NB4 (cell line): Measurements from ENCODE around the gene NUDCD3.
A peak's percentile ranks its signal among the peaks of the same experiment; 100 is the strongest.

Experiments
- DNase-seq: peaks from one replicate; pipeline ENCODE4 v3.0.0; 2010; ENCODE audit warnings: low read depth
- H3K4me3 ChIP-seq: one replicate; pipeline ENCODE4 v1.5.1; 2011; ENCODE audit warnings: mild to moderate bottlenecking, low read depth, low read length, moderate library complexity
- CTCF ChIP-seq: IDR thresholded peaks from one replicate; pipeline ENCODE4 v1.5.1; 2012; ENCODE audit warnings: low read depth, low read length
- MYC ChIP-seq: IDR thresholded peaks from 2 replicates; pipeline ENCODE4 v1.6.1; 2011; ENCODE audit warnings: low read depth, low read length
- POLR2A ChIP-seq: IDR thresholded peaks from 2 replicates; pipeline ENCODE4 v1.6.1; 2011; ENCODE audit warnings: mild to moderate bottlenecking; ENCODE audit not compliant: insufficient read length; ENCODE audit errors: extremely low read depth
- TF ChIP-seq, protein P1 (sequence below): IDR thresholded peaks from 2 replicates; pipeline ENCODE4 v1.6.1; 2011; ENCODE audit warnings: low read depth, low read length

Gene NUDCD3

DNA sequence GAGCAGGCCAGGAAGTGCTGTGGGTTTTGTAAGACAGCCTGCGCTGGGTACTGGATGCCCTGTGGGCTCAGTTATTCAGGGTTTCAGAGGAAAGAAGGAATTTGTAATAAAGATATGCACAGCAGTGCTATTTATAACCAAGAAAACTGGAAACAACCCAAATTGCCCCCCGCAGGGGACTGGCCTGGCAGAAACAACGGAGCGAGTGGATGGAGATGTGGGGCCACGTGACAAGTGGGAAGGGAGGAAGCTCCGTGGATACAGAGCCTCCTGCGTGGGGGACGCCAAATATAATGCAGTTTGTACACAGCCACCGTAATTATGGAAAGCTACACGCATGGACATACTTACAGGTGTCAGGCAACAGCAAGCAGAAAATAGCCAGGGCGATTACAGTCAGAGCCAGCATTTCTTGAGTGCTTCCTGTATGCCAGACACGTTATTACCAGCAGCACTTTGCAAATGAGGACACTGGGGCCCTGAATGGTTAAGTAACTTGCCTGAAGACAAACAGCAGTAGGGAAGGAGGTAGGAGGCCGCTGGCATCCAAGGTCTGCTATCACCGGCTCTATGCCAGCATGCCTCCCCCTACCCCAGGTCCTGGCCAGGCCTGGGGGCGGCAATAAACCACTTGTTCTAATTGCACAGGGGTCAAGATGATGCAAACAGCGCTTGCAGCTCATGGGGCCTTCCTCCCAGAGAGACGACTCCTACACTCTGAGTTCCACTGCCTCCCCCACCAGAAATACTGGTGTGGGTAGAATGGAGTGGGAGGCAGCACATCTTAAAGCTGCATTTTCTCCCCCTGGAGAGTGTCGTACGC is 156.3 kb downstream of the NUDCD3 start:
- TF ChIP-seq, protein P1, sequence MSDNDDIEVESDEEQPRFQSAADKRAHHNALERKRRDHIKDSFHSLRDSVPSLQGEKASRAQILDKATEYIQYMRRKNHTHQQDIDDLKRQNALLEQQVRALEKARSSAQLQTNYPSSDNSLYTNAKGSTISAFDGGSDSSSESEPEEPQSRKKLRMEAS, result no peak
- TF ChIP-seq MYC (no peak), CTCF (no peak), POLR2A (no peak)
- DNase-seq, result peak; percentile 57
- no peak overlapping the region for H3K4me3 ChIP-seq

- H3K4me3 ChIP-seq, result no peak overlapping the region
- TF ChIP-seq, protein P1, result no peak
- TF ChIP-seq POLR2A, result no peak
- TF ChIP-seq CTCF, result no peak
- no peak for TF ChIP-seq MYC
- DNase-seq, result no peak
Measured at GRCh38 chr7:44331682-44332081, 158.8 kb downstream of the NUDCD3 start.

- DNase-seq, result no peak
- TF ChIP-seq, protein P1, result no peak
- TF ChIP-seq CTCF, result no peak
- no peak for TF ChIP-seq POLR2A
- TF ChIP-seq MYC, result no peak
- H3K4me3 ChIP-seq, result no peak overlapping the region
Measured at GRCh38 chr7:44330331-44330730, 160.1 kb downstream of the NUDCD3 start.

- no peak overlapping the region for H3K4me3 ChIP-seq
- DNase-seq, result no peak
- TF ChIP-seq MYC (no peak), CTCF (no peak), POLR2A (no peak)
- TF ChIP-seq, protein P1, result no peak
Measured at GRCh38 chr7:44329888-44330287, 160.6 kb downstream of the NUDCD3 start.
